CD4-positive, alpha-beta T cell treated with Interleukin-4 for 4 hours (primary cell): ENCODE results near the gene MTSS2.

Experiments used
- DNase-seq: peaks from one replicate; pipeline ENCODE4 v3.0.0-alpha.2; 2020

The MTSS2 gene

GRCh38 chr16:70698901-70699300, 13.0 kb upstream of the MTSS2 start:
- no peak for DNase-seq

- no peak for DNase-seq
Measured at GRCh38 chr16:70697594-70698170, 11.8 kb upstream of the MTSS2 start.

- no peak for DNase-seq
Measured at GRCh38 chr16:70696952-70697593, 11.2 kb upstream of the MTSS2 start.

- DNase-seq: no peak
Measured at GRCh38 chr16:70696355-70696754, 10.5 kb upstream of the MTSS2 start.

- DNase-seq: no peak
Measured at GRCh38 chr16:70695331-70696070, 9.6 kb upstream of the MTSS2 start.

- DNase-seq: no peak
Measured at GRCh38 chr16:70694868-70695218, 9.0 kb upstream of the MTSS2 start.

GRCh38 chr16:70694088-70694867, 8.4 kb upstream of the MTSS2 start:
- DNase-seq: no peak

GRCh38 chr16:70692873-70693671, 7.2 kb upstream of the MTSS2 start:
- DNase-seq: no peak

- DNase-seq: no peak
Measured at GRCh38 chr16:70692130-70692872, 6.4 kb upstream of the MTSS2 start.

GRCh38 chr16:70691223-70692129, 5.6 kb upstream of the MTSS2 start:
- no peak for DNase-seq

GRCh38 chr16:70689970-70690891, 4.4 kb upstream of the MTSS2 start:
- no peak for DNase-seq

GRCh38 chr16:70689035-70689969, 3.4 kb upstream of the MTSS2 start:
- DNase-seq: no peak

GRCh38 chr16:70688246-70688742, 2.4 kb upstream of the MTSS2 start:
- DNase-seq: no peak

GRCh38 chr16:70687671-70688245, 1.9 kb upstream of the MTSS2 start:
- no peak for DNase-seq

GRCh38 chr16:70687102-70687511, 1.3 kb upstream of the MTSS2 start:
- no peak for DNase-seq

- no peak for DNase-seq
Measured at GRCh38 chr16:70686376-70687101, 686 bp upstream of the MTSS2 start.
